DMS79 (cell line): ENCODE measurements around the gene CFAP299.

ENCODE experiments used
- DNase-seq: peaks from one replicate; lab custom pipeline; 2025; lab: John Stamatoyannopoulos, UW

Gene CFAP299

DNA sequence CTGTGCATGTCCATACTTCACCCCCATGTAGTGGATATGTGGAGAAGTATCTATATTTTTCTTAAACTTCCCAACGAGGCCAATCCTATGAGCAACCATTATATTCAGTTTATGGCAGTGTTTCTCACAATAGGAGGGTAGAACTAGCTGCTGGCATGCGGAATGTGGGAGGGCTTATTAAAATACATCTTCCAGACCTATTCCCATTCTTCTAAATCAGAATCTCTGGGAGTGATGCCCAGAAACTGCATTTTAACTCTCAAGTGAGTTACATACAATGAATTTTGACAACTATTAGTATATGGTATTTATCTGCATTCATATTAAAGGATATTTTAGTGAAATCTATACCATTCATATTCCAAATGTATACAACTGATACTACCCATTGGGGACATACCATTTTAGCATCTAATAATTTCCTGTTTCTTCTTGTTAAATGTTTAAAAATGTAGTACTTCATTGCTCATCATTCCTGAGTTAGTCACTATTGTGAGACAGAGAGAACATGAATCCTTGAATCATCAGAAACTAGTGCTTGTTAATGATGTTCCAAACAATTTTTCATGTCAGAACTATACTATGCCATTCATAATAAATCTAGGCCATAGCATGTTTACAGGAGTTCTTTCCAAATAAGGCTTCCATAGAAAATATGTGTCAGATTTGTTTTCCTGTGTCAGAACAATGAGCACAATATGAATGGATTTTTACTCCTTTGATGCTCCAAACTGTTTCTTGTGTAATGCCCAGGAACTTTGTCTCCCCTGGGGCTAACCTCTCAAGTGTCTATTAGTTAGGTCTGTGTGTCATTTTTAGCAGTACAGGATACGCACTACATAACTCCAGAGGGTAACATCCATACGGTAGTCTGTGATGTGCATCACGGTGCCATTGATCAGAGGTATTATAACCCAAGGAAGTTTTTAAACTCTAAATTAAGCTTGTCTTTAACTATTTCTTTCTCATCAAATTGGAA is 496.1 kb downstream of the CFAP299 start:
- no peak for DNase-seq

DNA sequence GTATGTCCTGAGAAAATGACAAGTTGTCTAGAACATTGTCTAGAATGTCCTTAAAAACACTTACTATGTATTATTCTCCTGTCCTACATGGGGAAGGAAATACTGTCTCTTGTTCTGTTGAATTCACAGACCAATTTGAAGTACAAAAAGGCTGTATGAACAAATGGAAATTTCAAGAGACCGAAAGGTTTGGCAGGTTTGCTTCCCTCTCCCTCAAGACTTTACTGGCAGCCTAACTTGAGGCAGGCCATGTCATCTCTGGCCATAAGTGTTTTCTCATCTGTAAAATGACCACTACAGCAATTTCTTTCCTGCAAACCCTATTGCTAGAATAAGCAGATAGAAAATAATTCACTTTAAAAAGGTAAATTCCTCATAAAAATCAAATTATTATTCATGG is 503.8 kb downstream of the CFAP299 start:
- no peak for DNase-seq

DNA sequence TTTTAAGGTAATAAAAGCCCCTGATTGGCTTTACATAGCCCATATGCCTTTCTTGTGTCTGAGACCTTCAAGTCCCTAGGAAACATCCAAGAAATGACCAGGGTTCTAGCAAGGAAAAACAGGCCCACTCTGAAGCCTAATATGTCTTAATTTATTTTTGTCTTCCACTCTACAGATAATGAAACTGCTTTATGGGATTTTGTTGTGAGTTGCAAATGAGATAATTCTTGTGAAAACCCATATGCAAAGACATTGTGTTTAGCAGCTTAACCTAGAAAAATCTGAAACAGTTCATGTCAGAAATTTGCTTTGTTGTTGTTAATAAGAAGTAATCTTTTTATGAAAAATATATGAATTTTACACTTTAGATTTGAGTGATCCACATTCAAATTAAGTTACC is 504.3 kb downstream of the CFAP299 start:
- DNase-seq = no peak

DNA sequence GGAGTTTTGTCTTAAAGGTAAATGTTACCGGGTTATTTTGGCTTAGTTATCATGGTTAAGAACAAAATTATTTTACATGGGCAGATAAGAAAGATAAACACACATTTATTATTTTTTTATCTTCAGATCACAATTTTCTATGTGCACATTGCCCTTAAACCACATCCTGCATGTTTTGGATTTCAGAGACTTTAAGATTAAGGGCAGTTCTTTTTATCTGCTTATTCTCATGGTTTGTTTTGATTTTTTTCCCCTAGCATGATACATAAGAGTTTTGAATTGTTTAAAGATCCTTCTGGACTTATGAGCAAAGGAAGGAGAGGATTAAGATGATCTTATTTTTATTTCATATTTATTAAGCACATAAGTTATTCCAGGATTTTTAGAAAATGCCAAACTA is 504.9 kb downstream of the CFAP299 start:
- no peak for DNase-seq

DNA sequence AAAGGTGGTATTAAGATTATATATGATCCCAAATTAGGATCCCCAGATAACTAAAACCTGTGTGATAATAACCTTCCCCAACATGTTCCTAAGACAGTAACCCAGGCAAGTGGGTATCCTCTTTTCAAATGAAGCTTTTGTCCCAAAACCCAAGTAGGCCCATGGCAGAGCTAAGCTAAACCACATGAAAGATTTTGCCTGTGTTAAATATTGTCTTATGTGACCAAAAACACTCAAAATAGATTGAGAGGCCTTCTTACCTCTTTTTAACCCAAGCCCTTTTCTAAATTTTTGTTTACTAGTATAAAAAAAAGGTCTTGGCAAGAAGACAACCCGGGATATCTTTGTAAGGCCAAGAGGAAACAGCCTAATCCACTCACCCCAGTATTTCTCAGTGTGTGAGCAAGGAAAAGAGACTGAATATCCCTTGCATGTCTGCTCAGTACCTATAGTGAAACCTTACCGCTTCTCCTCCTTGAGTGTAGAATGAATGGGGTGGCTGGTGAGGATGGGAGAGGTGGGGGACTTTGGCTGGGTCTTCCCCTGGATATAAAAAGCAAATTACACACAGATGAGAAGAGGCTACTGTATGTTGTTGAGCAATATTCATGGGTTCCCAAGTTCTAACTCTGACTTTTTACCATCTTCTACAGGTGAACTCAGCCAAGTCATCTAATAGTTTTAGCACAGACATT is 506.2 kb downstream of the CFAP299 start:
- no peak for DNase-seq

DNA sequence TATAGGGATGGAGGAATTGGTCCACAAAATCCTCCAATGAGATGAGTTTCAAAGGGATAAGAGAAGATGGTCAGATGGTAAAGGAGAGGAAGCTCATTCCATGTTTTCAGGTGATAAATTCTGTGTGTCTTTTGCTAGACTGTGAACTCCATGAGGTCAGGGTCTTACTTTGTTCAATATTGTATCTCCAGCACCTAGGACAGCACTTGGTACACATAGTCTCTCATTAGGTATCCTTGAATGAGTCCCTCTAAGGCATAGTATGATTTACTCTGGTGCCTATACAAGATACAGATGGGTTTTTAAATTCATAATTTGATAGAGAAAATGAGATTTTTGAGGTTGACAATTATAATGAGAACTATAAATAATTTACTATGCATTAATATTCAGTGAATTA is 510.7 kb downstream of the CFAP299 start:
- no peak for DNase-seq

DNA sequence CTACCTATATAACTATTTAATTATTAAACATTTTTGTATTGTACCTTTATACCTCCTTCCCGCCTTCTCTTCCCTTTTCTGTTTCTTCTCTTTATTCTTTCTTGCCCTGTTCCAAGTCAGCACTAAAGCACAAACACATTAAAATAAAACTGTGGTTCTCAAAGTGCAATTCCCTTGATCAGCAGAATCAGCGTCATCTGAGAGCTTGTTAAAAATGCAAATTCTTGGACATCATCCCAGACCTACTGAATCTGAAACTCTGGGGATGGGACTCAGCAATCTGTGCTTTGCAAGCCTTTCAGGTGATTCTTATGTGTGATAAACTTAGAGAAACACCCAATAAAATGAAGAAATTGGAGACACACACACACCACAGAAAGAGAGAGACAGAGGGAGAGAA is 516.5 kb downstream of the CFAP299 start:
- DNase-seq = no peak

DNA sequence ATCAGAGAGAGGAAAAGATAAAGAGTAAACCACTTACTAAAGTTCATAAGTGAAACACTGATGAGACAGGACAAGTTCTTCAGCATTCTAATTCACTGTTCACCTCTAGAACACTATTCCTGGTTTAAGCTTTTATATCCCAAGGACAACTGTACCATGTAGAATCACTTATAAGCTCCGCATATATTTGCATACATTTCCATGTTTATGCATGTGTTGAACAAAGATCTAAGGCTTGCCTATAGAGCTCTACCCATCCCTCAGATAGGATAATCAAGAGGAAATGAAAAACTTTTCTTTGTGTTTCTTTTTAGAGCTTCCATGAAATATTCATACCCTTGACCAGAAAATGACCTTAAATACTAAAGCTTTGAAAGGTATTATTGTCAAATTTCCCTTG is 538.0 kb downstream of the CFAP299 start:
- no peak for DNase-seq

DNA sequence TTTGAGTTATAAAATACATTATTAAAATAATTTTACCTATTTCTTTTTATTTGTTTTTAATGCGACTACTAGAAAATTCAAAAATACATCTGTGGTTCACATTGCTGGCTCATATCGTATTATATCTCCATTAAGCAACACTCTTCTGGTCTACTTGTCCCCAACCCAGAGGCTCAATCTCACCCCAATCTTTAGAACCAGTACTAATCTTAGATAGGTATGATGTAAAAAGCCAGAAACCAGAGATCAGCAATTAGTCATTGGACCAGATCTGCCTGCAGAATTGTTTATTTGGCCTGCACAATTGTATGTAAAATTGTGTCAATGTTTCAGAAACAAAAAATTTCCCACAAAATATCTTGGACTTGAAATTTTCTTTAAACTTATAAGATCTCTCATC is 539.4 kb downstream of the CFAP299 start:
- DNase-seq = no peak

DNA sequence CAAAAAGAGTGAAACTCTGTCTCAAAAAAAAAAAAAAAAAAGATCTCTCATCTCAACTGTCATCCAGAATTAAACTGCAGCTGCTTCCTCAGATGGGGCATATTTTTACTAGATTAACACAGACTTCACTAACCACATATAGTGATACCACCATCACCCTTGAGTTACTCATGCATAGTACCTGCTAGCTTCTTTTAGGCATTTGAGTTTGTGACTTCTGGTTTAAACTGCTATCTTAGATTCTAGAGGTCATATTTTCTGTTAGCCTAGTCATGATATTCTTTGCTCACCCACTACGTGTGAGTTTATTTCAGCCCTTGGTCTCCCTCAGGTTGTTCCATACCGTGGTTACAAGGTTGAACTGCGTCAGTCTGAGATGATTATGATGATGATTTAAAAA is 540.1 kb downstream of the CFAP299 start:
- no peak for DNase-seq

DNA sequence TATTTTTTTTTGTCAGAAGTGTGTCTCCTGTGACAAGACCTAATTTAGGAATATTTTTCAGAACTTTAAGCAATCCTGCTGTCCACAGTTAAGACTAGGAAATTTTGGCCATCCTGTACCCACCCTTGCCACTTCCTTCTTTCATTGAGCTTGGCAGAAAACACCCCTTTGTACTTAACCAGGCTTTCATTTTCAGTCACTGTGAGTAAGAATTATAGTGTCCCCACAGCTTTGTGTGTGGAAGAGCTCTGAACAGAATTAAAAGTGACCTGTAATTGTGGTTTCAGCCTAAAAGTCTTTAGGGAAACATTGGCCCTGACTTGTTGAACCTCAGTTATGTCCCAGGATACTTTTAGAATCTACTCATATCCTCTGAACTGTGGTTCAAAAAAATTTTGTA is 541.3 kb downstream of the CFAP299 start:
- no peak for DNase-seq

DNA sequence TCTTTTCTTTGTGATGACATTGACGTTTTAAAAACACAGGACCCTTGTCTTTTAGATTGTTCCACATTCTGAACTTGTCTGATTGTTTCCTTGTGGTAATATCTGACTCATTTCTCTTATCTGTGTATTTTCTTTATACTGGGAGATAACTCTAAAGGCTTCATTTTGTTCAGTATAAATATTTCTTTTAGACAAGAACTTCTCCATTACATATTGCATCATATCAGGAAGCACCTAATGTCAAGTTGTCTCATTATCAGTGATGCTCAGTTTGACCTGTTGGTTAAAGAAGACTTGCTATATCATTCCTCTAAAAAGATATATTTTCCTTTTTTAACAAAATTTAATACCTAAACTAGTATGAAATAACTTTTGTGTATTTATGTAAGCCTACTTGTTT is 542.7 kb downstream of the CFAP299 start:
- DNase-seq = no peak

DNA sequence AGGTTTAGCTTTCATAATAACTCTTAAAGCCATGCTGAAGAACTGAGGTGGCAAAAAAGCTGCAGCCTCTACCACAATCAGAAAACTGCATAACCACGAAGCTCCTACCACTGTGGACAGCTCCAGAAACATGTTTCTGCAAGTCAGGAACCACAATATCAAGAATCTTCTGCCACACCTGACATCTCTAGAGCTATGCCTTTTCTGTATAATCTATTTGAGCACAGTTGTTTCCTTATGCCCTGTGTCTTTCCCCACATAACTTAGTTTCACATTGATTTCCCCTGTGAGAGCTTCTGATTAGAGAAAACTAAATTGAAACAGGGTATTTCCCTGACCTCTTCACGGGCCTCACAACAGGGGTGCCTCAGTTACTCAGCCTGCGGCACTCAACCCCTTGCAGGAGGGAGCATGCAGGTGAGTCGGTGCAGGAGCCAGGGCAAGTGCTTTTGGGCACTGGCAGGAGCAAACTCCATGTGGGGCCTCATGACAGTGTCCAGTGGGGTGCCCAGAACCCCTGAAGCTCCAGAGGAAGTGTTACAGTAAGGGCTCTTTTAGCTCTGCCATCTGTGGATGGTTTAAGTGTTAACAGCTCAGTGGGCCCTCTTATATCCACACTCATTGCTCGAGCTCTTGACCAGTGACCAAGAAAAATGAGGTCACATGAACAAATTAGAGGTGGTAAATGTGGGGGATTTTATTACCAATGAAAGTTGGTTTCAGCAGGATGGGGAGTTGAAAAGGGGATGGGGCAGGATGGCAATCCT is 562.2 kb downstream of the CFAP299 start:
- DNase-seq = no peak

DNA sequence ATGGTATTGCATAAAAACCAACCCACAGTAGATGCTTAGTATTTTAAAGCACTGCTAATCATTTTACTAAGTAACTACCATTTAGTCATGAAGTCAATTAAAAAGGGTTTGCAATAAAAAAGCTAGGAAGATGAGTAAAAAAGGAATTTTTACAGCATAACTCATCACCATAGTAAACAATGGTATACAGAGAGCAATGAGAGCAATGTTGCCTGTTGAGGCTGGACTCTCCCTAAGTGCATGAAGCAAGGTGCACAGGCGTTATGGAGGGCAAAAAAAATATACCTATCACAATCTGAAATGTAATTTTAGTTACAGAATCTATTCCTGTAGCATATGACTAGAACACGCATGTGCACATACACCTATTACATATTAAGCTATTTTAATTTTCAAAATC is 565.4 kb downstream of the CFAP299 start:
- DNase-seq = no peak

DNA sequence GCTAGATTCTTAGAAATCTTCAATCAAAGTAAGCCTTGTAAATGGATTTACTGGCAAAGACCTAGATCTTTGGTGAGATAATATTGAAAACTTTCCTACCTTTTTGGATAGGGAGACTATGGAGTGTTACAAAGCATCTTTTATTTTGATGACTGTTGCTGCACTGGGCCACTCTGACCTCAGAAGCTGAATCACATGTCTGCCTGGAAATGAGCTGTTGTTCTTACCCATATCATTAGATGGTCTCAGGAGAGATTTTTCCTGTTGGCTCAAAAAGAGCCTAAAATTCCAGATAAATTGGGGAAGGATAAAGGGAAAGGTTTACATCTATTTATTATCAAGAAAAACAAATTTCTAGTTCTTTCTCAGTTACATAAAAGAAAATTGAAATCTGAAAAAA is 567.5 kb downstream of the CFAP299 start:
- no peak for DNase-seq

DNA sequence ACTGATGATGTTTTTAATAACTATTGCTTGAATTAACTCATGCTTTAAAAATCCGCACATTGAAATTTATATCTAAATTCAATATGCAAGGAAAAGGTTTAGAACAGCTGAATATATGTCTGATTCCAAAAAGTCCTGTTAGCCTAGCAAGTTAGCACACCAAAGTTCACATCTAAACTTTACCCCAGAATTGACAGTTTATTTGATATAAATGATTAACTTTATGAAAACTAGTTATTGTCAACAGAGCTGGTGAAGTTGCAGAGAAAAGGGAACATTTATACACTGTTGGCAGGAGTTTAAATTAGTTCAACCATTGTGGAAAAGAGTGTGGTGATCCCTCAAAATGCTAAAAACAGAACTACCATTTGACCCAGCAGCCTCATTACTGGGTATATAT is 574.4 kb downstream of the CFAP299 start:
- DNase-seq = no peak

DNA sequence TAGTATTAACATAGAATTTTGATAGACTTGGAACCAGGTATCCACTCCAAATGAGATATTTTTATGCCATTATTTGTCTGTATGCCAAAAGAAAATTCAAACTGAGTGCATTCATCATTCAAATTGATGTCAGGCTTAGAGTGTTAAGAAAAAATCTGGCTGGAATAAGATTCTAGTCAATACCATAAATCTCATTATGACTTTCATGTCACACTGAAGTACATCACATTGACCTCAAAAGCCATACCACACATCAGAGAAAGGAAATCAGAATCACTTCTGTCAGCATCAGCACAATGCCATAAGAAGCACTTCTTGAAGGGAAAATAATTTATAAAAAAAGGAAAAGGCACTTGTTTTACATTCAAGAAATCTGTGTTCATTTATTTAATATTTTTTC is 575.9 kb downstream of the CFAP299 start:
- no peak for DNase-seq

DNA sequence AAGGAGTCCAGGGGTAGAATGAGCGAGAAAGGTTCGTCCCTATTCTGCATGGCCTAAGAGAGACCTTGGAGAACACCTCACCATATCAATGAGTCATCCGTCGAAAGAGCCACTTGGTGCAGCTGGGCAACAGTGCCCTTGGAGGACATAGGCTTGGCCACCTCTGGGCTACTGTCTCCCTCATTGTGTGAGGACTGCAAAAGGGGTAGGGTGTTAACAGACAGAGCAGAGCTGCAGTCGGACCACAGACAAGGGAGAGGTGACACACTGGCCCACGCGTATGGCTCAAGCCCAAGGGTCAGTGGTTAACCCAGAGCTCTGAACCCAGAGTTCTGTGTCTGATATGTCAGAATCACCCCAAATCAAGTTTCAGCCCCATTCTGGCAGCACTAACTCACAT is 576.8 kb downstream of the CFAP299 start:
- DNase-seq = no peak

DNA sequence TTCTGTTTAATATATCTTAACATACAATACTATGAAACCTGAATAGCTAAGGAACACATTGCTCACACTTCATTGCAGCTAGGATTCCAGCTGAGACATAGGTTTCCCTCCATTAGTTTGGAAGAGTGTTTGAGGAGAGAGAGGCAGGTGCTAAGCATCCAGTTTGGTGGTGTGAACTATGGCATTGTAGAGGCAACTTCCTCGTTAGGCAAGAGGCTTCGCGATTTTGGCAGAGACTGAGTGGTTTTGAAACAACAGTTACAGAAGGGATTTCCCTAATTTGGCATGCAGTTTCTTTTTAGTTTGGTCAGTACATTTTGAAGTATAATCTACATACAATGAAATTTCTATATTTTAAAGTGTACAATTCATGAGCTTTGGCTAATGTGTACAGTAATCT is 577.9 kb downstream of the CFAP299 start:
- DNase-seq = no peak

DNA sequence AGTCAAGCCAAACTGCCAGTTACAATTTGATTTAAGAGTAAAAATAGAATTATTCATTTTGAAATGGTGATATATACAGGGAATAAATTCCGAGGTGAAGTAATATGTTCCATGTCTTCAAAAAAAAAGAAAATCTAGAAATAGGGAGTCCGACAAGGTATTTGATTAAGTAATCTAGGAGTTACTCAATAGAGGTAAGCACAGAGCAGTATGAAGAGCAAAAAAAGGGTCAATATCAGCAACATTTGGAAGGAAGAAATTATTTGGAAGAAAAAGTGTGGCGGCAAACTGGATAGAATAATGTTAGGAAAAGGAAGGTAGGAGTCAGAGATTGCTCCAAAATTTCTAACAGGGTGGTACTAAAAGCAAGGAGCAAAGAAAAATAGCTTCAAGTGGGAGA is 581.2 kb downstream of the CFAP299 start:
- DNase-seq = no peak

DNA sequence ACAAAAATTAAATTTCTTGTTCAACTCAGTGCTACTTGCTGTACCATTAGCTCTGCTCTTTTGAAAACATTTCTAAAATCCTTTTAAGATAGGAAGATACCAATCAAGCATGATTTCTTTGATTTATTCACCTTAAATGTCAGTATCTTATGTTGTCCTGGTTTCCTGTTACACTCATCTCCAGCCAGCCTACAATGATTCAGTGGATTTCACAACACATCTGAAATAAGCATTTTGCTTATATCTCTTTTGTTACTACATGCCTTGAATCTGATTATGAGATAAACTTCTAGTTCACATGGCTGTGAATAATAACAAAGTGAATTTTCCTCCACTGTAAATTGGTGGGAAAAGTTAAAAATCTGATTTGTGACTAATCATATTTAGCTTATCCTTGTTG is 582.5 kb downstream of the CFAP299 start:
- DNase-seq = no peak

DNA sequence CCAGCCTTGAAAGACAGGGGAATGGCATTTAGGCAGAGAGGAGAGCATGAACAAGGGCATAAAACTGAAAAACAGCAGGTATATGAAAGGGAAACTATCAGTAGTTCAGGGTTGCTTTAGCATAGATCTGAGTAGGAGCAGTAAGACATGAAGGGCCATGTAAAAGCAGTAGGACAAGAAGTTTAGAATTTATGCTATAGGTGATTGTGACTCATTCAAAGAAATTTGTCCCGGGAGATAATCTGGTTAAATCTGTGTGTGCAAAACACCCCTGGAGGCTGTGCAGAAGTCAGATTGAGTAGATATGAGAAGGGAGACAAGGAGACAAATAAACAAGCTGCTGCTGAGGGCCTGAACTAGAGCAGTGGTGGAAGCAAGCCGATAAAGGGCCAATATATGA is 585.9 kb downstream of the CFAP299 start:
- DNase-seq = no peak

DNA sequence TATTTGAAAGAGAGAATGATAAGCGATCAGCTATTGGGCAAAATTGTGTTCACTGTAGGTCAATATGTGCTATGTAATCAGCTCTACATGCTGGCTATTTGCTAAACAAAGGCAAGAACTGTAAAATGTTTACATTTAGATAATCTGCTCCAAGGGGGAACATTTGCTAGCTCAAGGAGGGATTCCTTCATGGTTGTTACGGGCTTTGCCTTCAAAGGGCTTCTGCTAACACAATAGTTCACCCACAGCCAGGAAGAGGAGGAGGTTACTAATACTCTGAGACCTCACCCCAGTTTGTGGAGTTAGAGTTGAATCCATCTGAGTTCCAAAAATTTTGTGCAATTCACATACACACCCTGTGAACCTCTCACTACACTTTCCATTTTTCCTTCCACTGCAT is 587.4 kb downstream of the CFAP299 start:
- no peak for DNase-seq
